Colonic mucosa (tissue), 4 donors: Measurements from ENCODE around the gene GLYAT. TPM values are rescaled to one million over a fixed set of nuclear protein-coding genes. Genes with fewer than 3 reads are reported as not detected.

Experiments used
- DNase-seq: peaks from one replicate; pipeline ENCODE4 v3.0.0-alpha.2; 2020
- H3K27ac ChIP-seq: fragments of 200-600 bp; one replicate; pipeline ENCODE4 v1.8.0; 2021
- H3K27me3 ChIP-seq: fragments of 200-600 bp; one replicate; pipeline ENCODE4 v1.8.0; 2021
- H3K36me3 ChIP-seq: fragments of 200-600 bp; one replicate; pipeline ENCODE4 v1.8.0; 2021
- H3K4me1 ChIP-seq: fragments of 200-600 bp; one replicate; pipeline ENCODE4 v1.8.0; 2021; ENCODE audit warnings: mild to moderate bottlenecking
- H3K4me3 ChIP-seq: fragments of 200-600 bp; one replicate; pipeline ENCODE4 v1.8.0; 2021
- H3K9ac ChIP-seq, 2 donors: one replicate each; pipeline ENCODE4 v1.7.0; 2013; ENCODE audit warnings: control low read depth in 2 of 2, low read depth in 2 of 2, low read length in 2 of 2
- H3K9me3 ChIP-seq: fragments of 200-600 bp; one replicate; pipeline ENCODE4 v1.8.0; 2021
- CTCF ChIP-seq: fragments of 200-600 bp; IDR thresholded peaks from one replicate; pipeline ENCODE4 v1.8.0; 2022; ENCODE audit warnings: antibody characterized with exemption, mild to moderate bottlenecking
- intact Hi-C: fragments of 100-400 bp; cut with DNase I; formaldehyde crosslinking; loops from one replicate; pipeline ENCODE4 v1.14.1; 2022
- total RNA-seq, 2 donors: library from RNA; stranded (reverse); fragmentation: NEBNext Ultra II Directional in 1 of 2; extraction: Animal tissue kit (Norgen Biotek cat#: 25700) in 1 of 2; gene quantifications; one replicate each; pipeline ENCODE4 v1.2.1, GENCODE V29; 2021
- donor health status: healthy.
- donor health status: DM: no; HTN: no; CAD: no.
- donor health status: DM: no; HTN: no; CAD: no.

Gene GLYAT
- total RNA-seq, 2 donors from 2014 or later = not detected

DNA sequence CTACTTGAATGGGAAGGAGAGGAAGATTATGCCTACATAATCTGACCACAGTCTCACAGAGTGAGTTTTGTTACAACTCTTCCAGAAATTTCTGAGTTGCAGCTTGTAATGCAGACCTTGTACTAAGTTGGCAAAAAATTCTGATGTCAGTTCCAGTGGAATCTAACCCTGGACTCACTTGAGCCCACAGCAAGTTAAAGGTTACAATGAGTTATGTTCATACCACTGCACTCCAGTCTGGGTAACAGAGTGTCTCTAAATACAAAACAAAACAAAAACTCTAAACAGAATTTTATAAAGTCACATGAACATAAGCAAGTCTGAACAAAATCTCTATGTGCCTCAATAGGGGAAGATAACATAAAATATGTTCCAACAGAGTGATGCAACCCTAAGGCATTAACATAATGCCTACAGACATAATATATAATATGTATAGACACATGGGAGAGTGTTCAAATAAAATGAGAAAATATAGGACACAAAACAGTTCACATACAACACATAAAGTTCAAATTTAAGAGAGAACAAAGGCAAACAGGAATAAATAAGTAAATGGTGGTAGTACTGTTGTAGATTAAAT is 1.1 kb downstream of the GLYAT start:
- Histone ChIP-seq H3K9ac (no peak overlapping the region), H3K27me3 (no peaks in the 10 kb centered on the region), H3K36me3 (no peaks in the 10 kb centered on the region), H3K4me1 (no peaks in the 10 kb centered on the region), H3K4me3 (no peak overlapping the region), H3K9me3 (no peaks in the 10 kb centered on the region), H3K27ac (no peak overlapping the region)
- TF ChIP-seq CTCF = no peak
- DNase-seq = no peak
- intact Hi-C loops = no loop called here

DNA sequence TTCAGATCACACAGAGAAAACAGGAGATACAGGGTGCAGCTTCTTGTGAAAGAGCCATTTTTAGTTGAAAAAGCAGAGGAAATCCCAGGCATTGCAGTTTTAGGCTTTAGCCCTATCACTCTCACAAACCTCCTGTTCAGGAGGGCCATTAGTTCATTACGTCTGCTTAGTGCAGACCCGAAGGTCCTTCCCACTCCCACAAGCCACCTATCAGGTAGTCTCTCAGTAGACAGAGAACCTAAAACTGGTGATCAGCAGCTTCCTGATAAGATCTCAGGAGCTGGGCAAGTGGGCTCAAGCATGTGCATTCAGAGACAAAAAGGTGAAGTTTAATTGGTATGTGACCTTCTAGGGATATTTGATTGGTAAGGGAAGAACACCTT is 4.3 kb downstream of the GLYAT start:
- no peaks in the 10 kb centered on the region for H3K36me3 ChIP-seq
- no peaks in the 10 kb centered on the region for H3K9me3 ChIP-seq
- H3K9ac ChIP-seq = no peak overlapping the region
- H3K4me1 ChIP-seq = no peaks in the 10 kb centered on the region
- H3K4me3 ChIP-seq = no peak overlapping the region
- intact Hi-C loops = no loop called here
- H3K27ac ChIP-seq = no peak overlapping the region
- DNase-seq = no peak
- no peaks in the 10 kb centered on the region for H3K27me3 ChIP-seq
- TF ChIP-seq CTCF = no peak

DNA sequence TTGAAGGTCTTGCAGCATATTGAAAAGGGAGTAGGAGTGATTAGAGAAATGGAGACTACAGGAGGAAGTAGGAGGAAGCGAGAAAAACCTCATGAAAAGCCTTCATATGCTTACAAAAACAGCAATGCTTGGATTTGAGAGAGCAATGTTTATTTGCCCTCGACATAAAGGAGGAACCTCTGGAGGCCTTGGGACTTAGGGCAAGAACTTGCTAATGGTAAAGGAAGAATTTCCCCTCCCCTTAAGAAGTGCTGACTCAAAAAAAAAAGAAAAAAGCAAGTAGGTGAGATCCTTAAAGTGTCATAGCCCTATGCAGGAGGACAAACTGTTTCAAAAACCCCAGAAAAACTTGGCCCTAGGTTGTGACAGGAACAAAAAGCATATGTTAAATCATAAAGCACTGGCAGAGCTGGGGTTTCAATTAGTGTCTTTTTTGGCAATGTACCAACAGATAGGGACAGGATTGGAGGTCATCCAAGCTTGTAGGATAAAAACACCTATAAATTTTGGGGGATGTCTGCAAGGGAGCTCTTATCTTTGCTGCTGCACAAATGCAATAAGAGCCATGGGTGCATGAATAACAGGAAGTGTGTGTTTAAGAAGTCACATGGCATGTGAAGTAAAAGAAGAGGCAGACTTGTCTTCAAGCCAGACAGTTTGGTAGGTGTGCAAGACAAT is 4.9 kb downstream of the GLYAT start:
- Histone ChIP-seq H3K9ac (no peak overlapping the region), H3K4me3 (no peak overlapping the region), H3K27ac (no peak overlapping the region), H3K27me3 (no peaks in the 10 kb centered on the region), H3K4me1 (no peaks in the 10 kb centered on the region), H3K36me3 (no peaks in the 10 kb centered on the region), H3K9me3 (no peaks in the 10 kb centered on the region)
- intact Hi-C loops = no loop called here
- no peak for DNase-seq
- TF ChIP-seq CTCF = no peak

GRCh38 chr11:58719406-58720117 is 12.2 kb downstream of the GLYAT start:
- Histone ChIP-seq H3K27ac (no peak overlapping the region), H3K4me1 (no peaks in the 10 kb centered on the region), H3K36me3 (no peaks in the 10 kb centered on the region), H3K9me3 (no peaks in the 10 kb centered on the region), H3K4me3 (no peak overlapping the region), H3K9ac (no peak overlapping the region), H3K27me3 (no peaks in the 10 kb centered on the region)
- intact Hi-C loops = loop anchor here (10.0 kb wide), 1 partner anchor 585 kb away; no protein-coding TSS in a partner anchor
- no peak for TF ChIP-seq CTCF
- no peak for DNase-seq

DNA sequence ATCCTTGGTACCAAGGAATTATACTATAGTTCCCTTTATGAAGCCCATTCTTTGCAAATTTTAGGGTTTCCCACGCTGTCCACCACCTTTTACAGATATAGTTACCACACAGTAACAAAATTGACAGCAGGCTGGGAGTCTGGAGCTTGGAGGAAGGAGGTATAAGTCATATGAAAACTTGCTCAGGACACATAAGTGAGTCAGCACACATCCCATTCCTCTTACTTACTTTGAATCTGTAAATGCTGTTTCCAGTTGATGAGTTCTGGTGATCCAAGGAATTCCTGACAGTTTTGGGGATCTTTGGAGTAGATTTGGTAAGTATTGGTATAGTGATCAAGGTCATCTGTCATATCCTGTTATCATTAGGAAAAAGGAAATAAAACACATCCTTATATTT is 19.2 kb downstream of the GLYAT start:
- H3K27ac ChIP-seq = no peak overlapping the region
- DNase-seq = no peak
- H3K27me3 ChIP-seq = no peaks in the 10 kb centered on the region
- H3K4me1 ChIP-seq = no peaks in the 10 kb centered on the region
- no peak for TF ChIP-seq CTCF
- H3K4me3 ChIP-seq = no peak overlapping the region
- no peaks in the 10 kb centered on the region for H3K36me3 ChIP-seq
- intact Hi-C loops = loop anchor here (10.0 kb wide), 1 partner anchor 592 kb away; no protein-coding TSS in a partner anchor
- H3K9ac ChIP-seq = no peak overlapping the region
- H3K9me3 ChIP-seq = no peaks in the 10 kb centered on the region
